ENCODE measurements around the gene CAP2. TPM values are rescaled to one million over a fixed set of nuclear protein-coding genes. Genes with fewer than 3 reads are reported as not detected.
"Not testable (repeated sequence)": the region's sequence is repeated elsewhere in the genome, so short reads cannot be mapped to it uniquely, and the experiment has no call there.

The CAP2 gene
- polyA plus RNA-seq, 6 donors from 2014 or later = not detected

DNA sequence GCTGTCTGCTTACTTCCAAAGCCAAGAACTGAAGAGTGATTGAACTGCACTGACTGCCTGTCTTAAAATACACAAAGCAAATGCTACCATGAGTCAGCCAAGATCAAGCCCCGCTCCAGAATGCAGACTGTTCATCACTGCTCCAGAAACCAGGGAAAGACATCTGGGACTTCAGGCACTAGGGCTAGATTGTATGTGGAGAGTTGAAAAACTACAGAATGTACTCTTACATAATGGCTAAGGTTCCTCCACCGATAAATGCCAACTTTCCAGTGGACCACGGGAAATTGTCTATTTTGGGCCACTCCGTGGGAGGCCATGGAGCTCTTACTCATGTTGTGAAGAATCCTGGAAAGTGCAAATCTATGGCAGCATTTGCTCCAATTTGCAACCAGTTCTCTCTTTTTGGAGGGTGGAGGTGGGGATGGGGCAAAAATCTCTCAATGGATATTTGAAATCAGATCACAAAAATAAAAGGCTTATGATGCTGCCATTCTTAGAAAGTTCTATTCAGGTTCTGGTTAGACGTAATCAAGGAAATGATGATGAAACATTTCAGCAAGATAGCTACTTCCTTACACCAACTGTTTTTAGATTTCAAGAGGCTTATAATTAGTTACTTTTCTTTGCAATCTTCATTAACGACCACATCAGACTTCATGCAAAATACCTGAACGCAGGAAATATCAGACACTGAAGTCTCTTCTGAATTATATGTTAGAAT lies 11.8 kb upstream of the CAP2 start:
- Mint-ChIP-seq H3K27me3 (peaks cover 0 to 6% (median 5%) of the 10 kb centered on the region in 3 donors), H3K27ac (no peak overlapping the region), H3K4me1 (no peaks in the 10 kb centered on the region), H3K4me3 (no peak overlapping the region), H3K36me3 (no peaks in the 10 kb centered on the region), H3K9me3 (peaks cover 0 to 8% (median 0%) of the 10 kb centered on the region in 7 donors)
- DNase-seq = no peak
- ATAC-seq (ENCODE audit: low read depth in 2 of 2) = no peak

DNA sequence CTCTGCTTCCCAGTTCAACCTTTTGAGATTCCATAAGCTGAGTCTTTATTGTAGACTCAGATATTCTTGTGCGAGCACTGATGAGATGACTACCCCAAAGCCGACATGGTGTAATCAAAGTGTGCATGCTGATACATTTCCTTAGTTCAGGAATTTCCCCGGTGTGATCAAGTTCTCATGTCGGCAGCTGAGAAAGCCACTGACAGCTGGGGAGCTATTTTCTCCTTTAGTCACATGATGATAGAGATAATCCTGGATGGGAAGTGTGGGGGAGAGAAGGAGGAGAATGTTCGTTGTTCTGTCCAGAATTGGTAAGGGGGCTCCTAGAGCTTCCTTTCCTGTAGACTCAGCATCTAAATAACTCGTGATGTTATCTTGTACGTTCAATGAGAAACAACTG lies 7.7 kb upstream of the CAP2 start:
- DNase-seq (no peak), ATAC-seq (ENCODE audit: low read depth in 2 of 2) (no peak)
- no peak overlapping the region for H3K4me3 Mint-ChIP-seq
- H3K9me3 Mint-ChIP-seq = peaks cover 0 to 6% (median 0%) of the 10 kb centered on the region in 7 donors
- no peak overlapping the region for H3K27ac Mint-ChIP-seq
- H3K36me3 Mint-ChIP-seq = no peaks in the 10 kb centered on the region
- no peaks in the 10 kb centered on the region for H3K4me1 Mint-ChIP-seq
- H3K27me3 Mint-ChIP-seq = peaks cover 8 to 19% (median 12%) of the 10 kb centered on the region in 3 donors

GRCh38 chr6:17388365-17388764 lies 5.0 kb upstream of the CAP2 start:
- Mint-ChIP-seq H3K27ac (no peak overlapping the region), H3K27me3 (peaks cover 30 to 37% (median 32%) of the 10 kb centered on the region in 3 donors), H3K4me3 (no peak overlapping the region), H3K9me3 (peaks cover 0 to 6% (median 0%) of the 10 kb centered on the region in 7 donors), H3K36me3 (no peaks in the 10 kb centered on the region), H3K4me1 (peaks cover 0 to 4% (median 4%) of the 10 kb centered on the region in 3 donors)
- DNase-seq = no peak
- no peak for ATAC-seq (ENCODE audit: low read depth in 2 of 2)

DNA sequence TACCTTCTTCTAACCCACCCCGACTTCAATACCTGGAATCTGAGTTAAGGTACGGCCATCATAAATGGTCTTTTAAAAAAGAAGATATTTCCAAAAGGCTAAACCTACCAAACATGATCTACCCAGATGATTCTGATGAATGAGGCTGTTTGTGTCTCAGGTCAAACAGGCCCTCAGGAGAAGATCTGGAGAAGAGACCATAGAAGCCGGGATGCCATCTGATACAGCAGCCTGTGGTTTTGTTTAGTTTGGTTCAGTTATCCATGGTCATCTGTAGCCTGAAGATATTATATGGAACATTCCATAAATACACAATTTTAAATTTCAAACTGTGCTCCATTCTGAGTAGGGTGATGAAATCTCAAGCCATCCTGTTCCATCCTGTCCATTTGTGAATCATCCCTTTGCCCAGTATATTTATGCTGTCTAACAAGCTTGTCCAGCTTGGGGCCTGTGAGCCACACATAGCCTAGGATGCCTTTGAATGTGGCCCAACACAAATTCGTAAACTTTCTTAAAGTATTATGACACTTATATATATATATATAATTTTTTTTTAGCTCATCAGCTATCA lies 4.0 kb upstream of the CAP2 start:
- H3K4me3 Mint-ChIP-seq = no peak overlapping the region
- peaks cover 4 to 9% (median 6%) of the 10 kb centered on the region in 3 donors for H3K4me1 Mint-ChIP-seq
- no peak for ATAC-seq (ENCODE audit: low read depth in 2 of 2)
- no peak for DNase-seq
- H3K36me3 Mint-ChIP-seq = no peaks in the 10 kb centered on the region
- H3K9me3 Mint-ChIP-seq = peaks cover 0 to 2% (median 0%) of the 10 kb centered on the region in 7 donors
- peaks cover 35 to 38% (median 35%) of the 10 kb centered on the region in 3 donors for H3K27me3 Mint-ChIP-seq
- H3K27ac Mint-ChIP-seq = no peak overlapping the region

DNA sequence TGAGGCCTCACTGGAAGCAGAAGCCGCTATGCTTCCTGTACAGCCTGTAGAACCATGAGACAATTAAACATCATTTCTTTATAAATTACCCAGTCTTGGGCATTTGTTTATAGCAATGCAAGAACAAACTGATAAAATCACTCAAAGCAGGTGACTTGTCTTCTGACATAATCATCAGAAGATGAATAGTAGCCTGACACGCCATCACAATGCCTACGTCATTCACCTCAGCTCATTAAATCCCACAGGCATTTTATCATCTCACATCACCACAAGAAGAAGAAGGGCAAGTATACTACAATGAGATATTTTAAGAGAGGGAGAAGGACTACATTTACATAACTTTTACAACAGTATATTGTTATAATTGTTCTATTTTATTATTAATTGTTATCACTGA lies 3.1 kb upstream of the CAP2 start:
- Mint-ChIP-seq H3K27ac (no peak overlapping the region), H3K4me3 (no peak overlapping the region), H3K9me3 (peaks cover 0 to 2% (median 0%) of the 10 kb centered on the region in 7 donors), H3K4me1 (peaks cover 4 to 11% (median 6%) of the 10 kb centered on the region in 3 donors), H3K27me3 (peaks cover 40 to 47% (median 43%) of the 10 kb centered on the region in 3 donors), H3K36me3 (no peaks in the 10 kb centered on the region)
- ATAC-seq (ENCODE audit: low read depth in 2 of 2) (no peak), DNase-seq (no peak)

GRCh38 chr6:17391976-17392375 lies 1.4 kb upstream of the CAP2 start:
- H3K36me3 Mint-ChIP-seq = no peaks in the 10 kb centered on the region
- H3K9me3 Mint-ChIP-seq = peaks cover 0 to 14% (median 3%) of the 10 kb centered on the region in 7 donors
- no peak for DNase-seq
- peak overlapping the region in 1 of 8 donors; percentile 0 for H3K4me3 Mint-ChIP-seq
- peaks cover 47 to 57% (median 50%) of the 10 kb centered on the region in 3 donors for H3K27me3 Mint-ChIP-seq
- ATAC-seq (ENCODE audit: low read depth in 2 of 2) = no peak
- peaks cover 4 to 11% (median 6%) of the 10 kb centered on the region in 3 donors for H3K4me1 Mint-ChIP-seq
- H3K27ac Mint-ChIP-seq = no peak overlapping the region

DNA sequence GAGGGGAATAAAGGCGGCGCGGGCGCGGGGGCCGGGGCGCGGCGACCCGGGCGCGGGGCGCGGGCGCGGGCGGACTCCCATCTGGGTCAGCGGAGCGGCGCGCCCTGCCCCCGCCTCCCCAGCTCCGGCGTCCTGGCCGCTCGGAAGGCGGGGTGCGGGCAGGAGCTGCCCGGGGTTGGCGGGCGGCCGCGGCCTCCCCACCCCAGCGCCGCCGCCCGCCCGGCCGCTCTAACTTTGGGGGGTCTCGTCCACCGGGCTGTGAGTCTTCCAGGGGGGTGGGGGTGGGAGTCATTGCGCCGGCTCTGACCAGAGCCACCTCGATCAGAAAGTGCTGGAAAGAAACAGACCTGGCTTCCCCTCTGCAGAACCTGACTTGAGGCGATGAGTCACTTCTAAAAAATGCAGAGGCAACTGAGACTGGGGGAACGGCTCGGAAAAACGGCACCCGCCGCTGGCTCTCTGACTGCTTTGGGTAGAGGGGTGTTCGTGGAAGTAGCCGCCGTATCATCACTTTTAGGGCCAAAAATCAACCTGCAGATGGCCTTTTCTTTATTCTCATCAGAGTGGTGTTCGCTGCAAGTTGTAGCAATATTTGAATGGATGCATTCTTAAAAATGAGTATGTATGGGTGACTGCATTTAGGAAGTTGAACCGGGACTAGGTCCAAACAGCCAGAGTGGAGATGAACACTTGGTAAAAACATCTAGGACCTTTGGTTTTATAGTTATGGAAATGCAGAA lies 667 bp downstream of the CAP2 start:
- Mint-ChIP-seq H3K4me3 (peak overlapping the region in 6 of 8 donors; percentile 37 to 77 (median 62)), H3K36me3 (no peaks in the 10 kb centered on the region), H3K27me3 (peaks cover 47 to 62% (median 55%) of the 10 kb centered on the region in 3 donors), H3K4me1 (peaks cover 4 to 11% (median 6%) of the 10 kb centered on the region in 3 donors), H3K9me3 (peaks cover 0 to 18% (median 3%) of the 10 kb centered on the region in 7 donors), H3K27ac (no peak overlapping the region)
- ATAC-seq (ENCODE audit: low read depth in 2 of 2) (no peak), DNase-seq (no peak)

DNA sequence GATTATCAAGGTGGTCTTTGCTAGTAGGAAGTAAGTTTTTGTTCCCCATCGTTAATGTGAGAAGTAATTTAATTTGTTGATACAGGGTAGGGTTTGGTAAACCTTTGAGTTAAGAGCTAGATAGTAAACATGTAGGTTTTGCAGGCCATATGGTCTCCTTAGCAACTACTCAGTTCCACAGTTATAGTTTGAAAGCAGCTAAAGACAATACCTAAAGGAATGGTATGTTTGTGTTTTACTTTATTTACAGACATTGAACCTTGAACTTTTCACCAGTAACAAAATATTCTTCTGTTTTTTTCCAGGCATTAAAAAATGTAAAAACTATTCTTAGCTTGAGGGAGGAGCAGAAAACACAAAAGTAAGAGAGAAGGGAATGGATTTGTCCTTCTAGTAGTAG lies 1.7 kb downstream of the CAP2 start:
- DNase-seq = no peak
- ATAC-seq (ENCODE audit: low read depth in 2 of 2) = no peak
- H3K4me3 Mint-ChIP-seq = peak overlapping the region in 1 of 8 donors; percentile 27
- H3K9me3 Mint-ChIP-seq = peaks cover 0 to 18% (median 3%) of the 10 kb centered on the region in 7 donors
- H3K36me3 Mint-ChIP-seq = no peaks in the 10 kb centered on the region
- H3K27ac Mint-ChIP-seq = no peak overlapping the region
- peaks cover 47 to 59% (median 51%) of the 10 kb centered on the region in 3 donors for H3K27me3 Mint-ChIP-seq
- peaks cover 4 to 11% (median 6%) of the 10 kb centered on the region in 3 donors for H3K4me1 Mint-ChIP-seq

GRCh38 chr6:17396256-17396655 lies 2.9 kb downstream of the CAP2 start:
- DNase-seq (no peak), ATAC-seq (ENCODE audit: low read depth in 2 of 2) (no peak)
- Mint-ChIP-seq H3K4me1 (peaks cover 4 to 11% (median 6%) of the 10 kb centered on the region in 3 donors), H3K36me3 (no peaks in the 10 kb centered on the region), H3K4me3 (no peak overlapping the region), H3K27ac (no peak overlapping the region), H3K9me3 (peaks cover 0 to 19% (median 4%) of the 10 kb centered on the region in 7 donors), H3K27me3 (peaks cover 42 to 49% (median 47%) of the 10 kb centered on the region in 3 donors)

GRCh38 chr6:17397764-17398194 lies 4.4 kb downstream of the CAP2 start:
- Mint-ChIP-seq H3K36me3 (no peaks in the 10 kb centered on the region), H3K27ac (no peak overlapping the region), H3K27me3 (peaks cover 36 to 43% (median 39%) of the 10 kb centered on the region in 3 donors)

DNA sequence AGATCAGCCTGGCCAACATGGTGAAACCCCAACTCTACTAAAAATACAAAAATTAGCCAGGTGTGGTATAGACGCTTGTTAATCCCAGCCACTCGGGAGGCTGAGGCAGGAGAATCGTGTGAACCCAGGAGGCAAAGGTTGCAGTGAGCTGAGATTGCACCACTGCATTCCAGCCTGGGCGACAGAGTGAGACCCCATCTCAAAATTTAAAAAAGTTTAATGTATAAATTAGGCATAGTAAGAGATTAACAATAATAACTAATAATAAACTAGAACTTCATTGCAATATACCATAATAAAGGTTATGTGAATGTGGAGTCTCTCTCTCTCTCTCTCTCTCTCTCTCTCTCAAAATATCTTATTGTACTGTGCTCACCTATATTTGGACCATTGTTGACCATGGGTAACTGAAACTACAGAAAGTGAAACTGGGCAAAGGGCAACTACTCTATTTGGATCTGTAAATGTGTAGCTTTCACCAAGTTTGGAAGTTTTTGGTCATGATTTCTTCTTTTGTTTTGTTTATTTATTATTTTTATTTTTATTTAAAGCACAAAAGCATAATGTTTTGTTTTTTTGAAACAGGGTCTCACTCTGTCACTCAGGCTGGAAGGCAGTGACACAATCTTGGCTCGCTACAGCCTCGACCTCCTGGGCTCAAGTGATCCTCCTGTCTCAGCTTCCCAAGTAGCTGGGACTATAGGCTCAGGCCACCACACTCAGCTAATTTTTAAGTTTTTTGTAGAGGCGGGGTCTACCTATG lies 12.0 kb downstream of the CAP2 start:
- peaks cover 3 to 20% (median 7%) of the 10 kb centered on the region in 7 donors for H3K9me3 Mint-ChIP-seq
- H3K27me3 Mint-ChIP-seq; ATAC-seq (ENCODE audit: low read depth in 2 of 2): not testable (repeated sequence)

More at GRCh38 chr6:17397764-17398194, 4.4 kb downstream of the CAP2 start:
- DNase-seq = no peak
- ATAC-seq (ENCODE audit: low read depth in 2 of 2) = no peak
- H3K9me3 Mint-ChIP-seq = peaks cover 0 to 25% (median 4%) of the 10 kb centered on the region in 7 donors
- peaks cover 4 to 11% (median 6%) of the 10 kb centered on the region in 3 donors for H3K4me1 Mint-ChIP-seq
- no peak overlapping the region for H3K4me3 Mint-ChIP-seq

GRCh38 chr6:17405944-17406245 lies 12.5 kb downstream of the CAP2 start:
- no peak for ATAC-seq (ENCODE audit: low read depth in 2 of 2)
- no peak overlapping the region for H3K4me3 Mint-ChIP-seq

More for the DNA sequence above, 12.0 kb downstream of the CAP2 start:
- not testable (repeated sequence) for H3K36me3 Mint-ChIP-seq, H3K4me3 Mint-ChIP-seq, H3K4me1 Mint-ChIP-seq, H3K27ac Mint-ChIP-seq, DNase-seq

DNA sequence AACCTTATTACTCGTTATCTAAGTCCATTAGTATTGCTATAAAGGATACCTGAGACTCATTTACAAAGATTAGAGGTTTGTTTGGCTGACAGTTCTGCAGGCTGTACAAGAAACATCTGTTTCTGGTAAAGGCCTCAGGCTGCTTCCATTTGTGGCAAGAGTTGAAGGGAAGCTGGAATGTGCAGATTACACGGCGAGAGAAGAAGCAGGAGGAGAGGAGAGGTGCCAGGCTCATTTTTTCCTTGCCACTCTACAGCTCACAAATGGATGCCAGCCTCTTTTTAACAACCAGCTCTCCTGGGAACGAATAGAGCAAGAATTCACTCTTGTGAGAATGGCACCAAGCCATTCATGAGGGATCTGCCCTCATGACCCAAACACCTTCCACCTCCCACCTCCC lies 14.7 kb downstream of the CAP2 start:
- DNase-seq = no peak
- no peaks in the 10 kb centered on the region for H3K4me1 Mint-ChIP-seq
- no peak for ATAC-seq (ENCODE audit: low read depth in 2 of 2)
- H3K27ac Mint-ChIP-seq = no peak overlapping the region
- no peak overlapping the region for H3K4me3 Mint-ChIP-seq
- peaks cover 3 to 20% (median 8%) of the 10 kb centered on the region in 7 donors for H3K9me3 Mint-ChIP-seq
- H3K27me3 Mint-ChIP-seq = no peaks in the 10 kb centered on the region
- no peaks in the 10 kb centered on the region for H3K36me3 Mint-ChIP-seq

More at GRCh38 chr6:17405944-17406245, 12.5 kb downstream of the CAP2 start:
- Mint-ChIP-seq H3K9me3 (peaks cover 3 to 23% (median 7%) of the 10 kb centered on the region in 7 donors), H3K4me1 (no peaks in the 10 kb centered on the region), H3K27me3 (peaks cover 0 to 9% (median 5%) of the 10 kb centered on the region in 3 donors), H3K27ac (no peak overlapping the region), H3K36me3 (no peaks in the 10 kb centered on the region)
- DNase-seq = no peak
